MG63 (cell line): Measurements from ENCODE around the gene PDZD8. TPM values are rescaled to one million over a fixed set of nuclear protein-coding genes. Genes with fewer than 3 reads are reported as not detected.

Experiments
- DNase-seq: peaks from one replicate; pipeline ENCODE4 v3.0.0-alpha.2; 2020
- H3K27me3 ChIP-seq: fragments of 250-450 bp; sonication (Bioruptor Pico); 2 replicates; pipeline ENCODE4 v1.5.1; 2020; ENCODE audit warnings: mild to moderate bottlenecking, moderate library complexity
- H3K36me3 ChIP-seq: fragments of 250-450 bp; sonication (Bioruptor Pico); 2 replicates; pipeline ENCODE4 v1.5.1; 2020; ENCODE audit warnings: mild to moderate bottlenecking, moderate library complexity
- H3K4me3 ChIP-seq: fragments of 250-450 bp; sonication (Bioruptor Pico); 2 replicates; pipeline ENCODE4 v1.5.1; 2020; ENCODE audit warnings: mild to moderate bottlenecking, moderate library complexity
- H3K9me3 ChIP-seq: fragments of 250-450 bp; sonication (Bioruptor Pico); 2 replicates; pipeline ENCODE4 v1.5.1; 2020; ENCODE audit warnings: mild to moderate bottlenecking, moderate library complexity
- total RNA-seq: library from RNA; depleted of rRNA; stranded (reverse); fragments of >200 nt; shearing (Covaris generic); gene quantifications from 2 replicates; pipeline ENCODE4 v1.2.3, GENCODE V29; 2014; ENCODE audit warnings: low replicate concordance

Gene PDZD8
- total RNA-seq, 1 experiment from 2014 or later: 21.9 TPM

DNA sequence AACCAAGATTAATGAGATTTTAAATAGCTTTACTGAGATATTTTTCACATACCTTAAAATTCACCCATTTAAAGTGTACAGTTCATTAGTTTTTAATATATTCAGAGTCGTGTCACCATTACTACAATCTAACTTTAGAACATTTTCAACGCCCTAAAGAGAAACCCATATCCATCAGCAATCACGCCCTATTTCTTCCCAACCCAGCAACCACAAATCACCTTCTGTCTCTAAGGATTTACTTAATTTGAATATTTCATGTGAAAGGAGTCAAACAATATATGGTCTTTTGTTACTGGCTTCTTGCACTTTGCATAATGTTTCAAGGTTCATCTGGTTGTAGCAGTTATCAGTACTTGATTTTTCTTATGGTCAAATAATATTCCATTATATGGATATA is 25.1 kb upstream of the PDZD8 start:
- Histone ChIP-seq H3K4me3 (no peak overlapping the region), H3K27me3 (no peaks in the 10 kb centered on the region), H3K36me3 (no peaks in the 10 kb centered on the region), H3K9me3 (no peaks in the 10 kb centered on the region)
- DNase-seq: no peak

DNA sequence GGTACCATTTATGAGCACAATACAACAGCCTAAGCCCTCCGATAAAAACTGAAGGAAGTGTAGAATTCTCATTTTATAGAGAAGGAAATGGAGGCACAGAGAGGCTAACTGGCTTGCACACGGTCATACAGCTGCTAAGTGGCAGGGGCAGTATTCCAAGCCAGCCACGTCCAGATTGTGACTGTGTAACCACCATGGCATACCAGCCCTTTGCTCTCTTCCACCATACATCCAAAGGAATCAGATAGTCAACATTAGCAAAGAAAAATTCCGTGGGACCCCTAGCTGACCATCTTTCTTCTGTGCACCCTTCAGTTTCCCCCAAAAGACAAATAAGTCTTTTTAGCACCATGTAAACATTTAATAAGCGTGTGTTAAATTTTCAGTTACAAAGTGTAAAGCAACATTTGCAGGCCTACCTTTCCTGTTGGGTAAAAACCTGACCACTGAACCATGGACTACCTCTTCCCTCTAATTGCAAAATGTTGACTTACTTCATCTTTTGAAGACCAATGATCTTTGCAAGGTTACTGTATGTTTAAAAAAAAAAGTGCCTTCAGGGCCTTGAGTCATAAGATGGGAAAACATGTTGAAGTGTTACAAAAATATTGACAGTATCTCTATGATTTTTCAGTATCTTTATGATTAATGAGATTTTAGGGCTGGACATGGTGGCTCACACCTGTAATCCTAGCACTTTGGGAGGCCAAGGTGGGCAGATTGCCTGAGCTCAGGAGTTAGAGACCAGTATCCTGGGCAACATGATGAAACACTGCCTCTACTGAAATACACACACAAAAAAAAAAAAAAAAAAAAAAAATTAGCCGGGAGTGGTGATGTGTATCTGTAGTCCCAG is 24.3 kb upstream of the PDZD8 start:
- H3K4me3 ChIP-seq: no peak overlapping the region
- H3K9me3 ChIP-seq: no peaks in the 10 kb centered on the region
- H3K27me3 ChIP-seq: no peaks in the 10 kb centered on the region
- H3K36me3 ChIP-seq: no peaks in the 10 kb centered on the region
- no peak for DNase-seq

DNA sequence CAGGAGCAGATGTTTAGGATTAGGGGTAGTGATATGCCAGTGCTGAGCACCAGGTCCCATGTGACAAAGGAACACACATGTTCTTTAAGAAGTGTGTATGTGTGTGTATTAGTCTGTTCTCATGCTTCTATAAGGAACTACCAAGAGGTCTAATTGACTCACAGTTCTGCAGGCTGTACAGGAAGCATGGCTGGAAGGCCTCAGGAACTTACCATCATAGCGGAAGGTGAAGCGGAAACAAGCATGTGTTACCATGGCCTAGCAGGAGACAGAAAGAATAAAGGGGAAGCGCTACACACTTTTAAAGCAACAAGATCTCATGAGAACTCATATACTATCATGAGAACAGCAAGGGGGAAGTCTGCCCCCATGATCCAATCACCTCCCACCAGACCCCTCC is 22.8 kb upstream of the PDZD8 start:
- no peaks in the 10 kb centered on the region for H3K36me3 ChIP-seq
- DNase-seq: no peak
- no peaks in the 10 kb centered on the region for H3K9me3 ChIP-seq
- H3K27me3 ChIP-seq: no peaks in the 10 kb centered on the region
- no peak overlapping the region for H3K4me3 ChIP-seq

DNA sequence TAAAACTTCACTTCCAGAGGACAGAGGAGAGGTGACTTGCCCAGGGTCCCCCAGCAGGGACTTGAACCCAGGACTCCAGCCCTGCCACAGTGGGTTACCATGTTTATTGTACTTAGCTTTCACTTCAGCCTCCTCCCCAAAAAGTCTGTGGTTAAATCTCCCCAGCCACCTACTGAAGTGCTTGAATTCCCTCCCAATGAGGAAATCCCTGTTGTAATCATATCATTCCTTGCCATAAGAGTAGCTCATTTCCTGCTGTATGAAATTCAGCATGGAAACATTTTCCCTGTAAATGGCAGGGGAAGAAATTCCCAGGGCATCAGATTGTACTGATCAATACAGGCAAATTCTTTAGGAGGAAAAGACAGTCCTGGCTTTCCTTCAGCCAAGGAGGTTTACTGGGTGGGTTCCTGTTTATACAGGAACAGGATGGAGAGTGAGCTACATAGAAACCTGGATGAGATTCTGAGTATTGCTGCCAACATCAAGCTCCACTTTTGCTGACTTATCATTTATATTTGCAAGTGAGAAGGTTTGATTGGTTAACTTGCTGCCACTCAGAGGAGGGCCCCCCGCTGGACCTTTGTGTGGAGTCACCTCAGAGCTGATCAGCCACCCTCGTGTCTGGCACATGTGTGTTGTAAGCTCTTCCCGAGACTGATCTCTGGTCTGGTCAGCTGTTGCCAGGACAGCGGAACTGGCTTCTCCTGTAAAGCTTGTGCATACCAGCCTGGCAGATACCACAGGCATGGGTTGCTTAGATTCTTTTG is 16.4 kb upstream of the PDZD8 start:
- no peaks in the 10 kb centered on the region; the same call in 1 of the 2 replicates for H3K27me3 ChIP-seq
- peak; percentile 59 for DNase-seq
- peaks cover 6% of the 10 kb centered on the region; the same call in 1 of the 2 replicates for H3K9me3 ChIP-seq
- no peak overlapping the region for H3K4me3 ChIP-seq
- H3K36me3 ChIP-seq: no peaks in the 10 kb centered on the region

DNA sequence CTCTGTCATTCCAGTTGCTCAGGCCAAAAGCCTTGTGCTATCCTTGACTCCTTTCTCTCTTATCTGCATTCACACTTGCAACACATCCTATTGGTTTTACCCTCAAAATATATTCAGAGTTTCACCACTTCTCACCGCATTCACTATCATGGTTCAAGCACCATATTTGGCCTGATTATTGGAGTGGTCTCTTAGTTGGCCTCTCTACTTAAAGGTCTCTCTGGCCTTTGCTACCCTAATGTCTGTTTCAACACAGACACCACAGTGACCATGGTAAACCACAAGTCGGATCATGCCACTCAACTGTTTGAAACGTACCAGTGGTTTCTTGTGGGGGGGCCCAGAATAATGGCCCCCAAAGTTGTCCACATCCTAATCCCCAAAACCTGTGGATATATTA is 15.2 kb upstream of the PDZD8 start:
- Histone ChIP-seq H3K4me3 (no peak overlapping the region), H3K9me3 (peaks cover 6% of the 10 kb centered on the region; the same call in 1 of the 2 replicates), H3K27me3 (no peaks in the 10 kb centered on the region; the same call in 1 of the 2 replicates), H3K36me3 (no peaks in the 10 kb centered on the region)
- no peak for DNase-seq

DNA sequence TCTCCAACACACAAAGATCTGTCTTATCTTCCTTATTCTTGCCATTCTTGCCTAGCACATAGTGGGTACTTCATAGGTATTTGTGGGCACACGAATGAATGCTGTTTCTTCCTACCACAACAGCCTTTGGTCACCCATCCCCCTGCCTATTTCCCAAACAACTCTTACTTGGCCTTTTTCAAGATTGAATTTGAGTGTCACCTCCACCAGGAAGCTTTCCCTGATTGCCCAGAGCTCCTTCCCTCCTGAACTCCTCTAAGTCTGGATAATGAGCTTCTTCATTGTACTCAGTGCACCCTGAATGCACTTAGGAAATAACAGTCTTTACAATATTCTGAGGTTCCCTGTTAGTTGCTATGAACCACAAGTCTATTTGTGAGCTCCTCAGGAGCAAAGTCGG is 11.6 kb upstream of the PDZD8 start:
- Histone ChIP-seq H3K36me3 (no peaks in the 10 kb centered on the region), H3K9me3 (peaks cover 3% of the 10 kb centered on the region; the same call in 1 of the 2 replicates), H3K4me3 (no peak overlapping the region), H3K27me3 (no peaks in the 10 kb centered on the region; the same call in 1 of the 2 replicates)
- DNase-seq: no peak

DNA sequence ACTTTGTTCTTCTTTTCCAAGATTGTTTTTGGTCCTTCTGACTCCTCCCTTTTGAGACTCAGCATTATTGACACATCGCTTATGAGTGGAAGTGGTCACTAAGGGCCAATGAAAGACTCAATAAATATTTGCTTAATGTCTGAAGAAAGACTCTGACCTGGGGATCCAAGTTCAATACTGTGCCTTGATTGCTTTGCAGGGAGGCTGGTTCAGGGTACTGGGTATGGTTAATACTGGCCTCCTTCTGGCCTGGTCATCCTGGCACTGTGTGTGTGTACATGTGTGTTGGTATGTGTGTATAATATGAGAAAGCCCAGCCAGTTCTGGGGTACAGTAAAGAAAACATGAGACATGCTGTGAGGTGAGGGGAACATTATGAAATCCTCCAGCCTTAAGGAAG is 7.6 kb upstream of the PDZD8 start:
- Histone ChIP-seq H3K36me3 (no peaks in the 10 kb centered on the region), H3K9me3 (no peaks in the 10 kb centered on the region), H3K27me3 (no peaks in the 10 kb centered on the region; the same call in 1 of the 2 replicates), H3K4me3 (no peak overlapping the region)
- no peak for DNase-seq

DNA sequence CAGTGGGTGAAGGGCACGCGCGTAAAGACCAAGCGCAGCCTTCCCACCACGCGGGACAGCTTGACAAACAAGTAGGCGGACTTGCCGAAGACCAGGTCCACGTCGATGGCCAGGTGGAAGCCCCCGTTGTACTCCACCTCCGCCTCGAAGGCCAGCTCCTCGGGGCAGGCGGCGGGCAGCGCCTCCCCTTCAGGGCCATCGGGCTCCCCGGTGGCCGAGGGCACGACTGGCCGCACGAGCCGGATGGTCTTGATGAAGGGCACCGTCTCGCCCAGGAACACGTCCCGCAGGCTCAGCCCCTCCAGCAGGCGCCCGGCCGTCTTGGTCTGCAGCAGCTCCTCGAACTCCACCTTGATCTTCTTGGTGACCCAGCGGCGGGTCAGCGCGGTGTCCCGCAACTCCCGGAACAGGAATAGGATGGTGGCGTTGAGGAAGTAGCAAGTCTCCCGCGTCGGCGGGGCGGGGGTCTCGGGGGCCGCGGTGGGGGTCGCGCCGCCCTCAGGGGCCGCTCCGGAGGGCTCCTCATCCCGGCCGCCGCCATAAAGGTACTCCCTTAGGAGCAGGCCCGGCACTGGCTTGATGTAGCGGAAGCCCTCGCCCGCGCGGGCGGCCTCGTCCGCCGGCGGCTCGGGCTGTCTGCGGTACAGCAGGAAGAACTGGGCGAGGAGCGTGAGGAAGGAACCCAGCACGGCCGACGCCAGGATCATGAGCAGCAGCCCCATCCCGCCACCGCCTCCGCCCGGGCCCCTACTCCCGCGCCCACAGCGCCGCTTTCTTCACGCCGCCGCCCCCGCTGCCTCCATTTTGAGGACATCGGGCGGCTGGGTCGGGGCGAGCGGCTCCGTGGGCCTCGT is 507 bp downstream of the PDZD8 start:
- no peak for DNase-seq
- Histone ChIP-seq H3K27me3 (no peaks in the 10 kb centered on the region; the same call in 1 of the 2 replicates), H3K36me3 (peaks cover 11% of the 10 kb centered on the region; the same call in 1 of the 2 replicates), H3K9me3 (no peaks in the 10 kb centered on the region), H3K4me3 (peak overlapping the region; percentile 88)

DNA sequence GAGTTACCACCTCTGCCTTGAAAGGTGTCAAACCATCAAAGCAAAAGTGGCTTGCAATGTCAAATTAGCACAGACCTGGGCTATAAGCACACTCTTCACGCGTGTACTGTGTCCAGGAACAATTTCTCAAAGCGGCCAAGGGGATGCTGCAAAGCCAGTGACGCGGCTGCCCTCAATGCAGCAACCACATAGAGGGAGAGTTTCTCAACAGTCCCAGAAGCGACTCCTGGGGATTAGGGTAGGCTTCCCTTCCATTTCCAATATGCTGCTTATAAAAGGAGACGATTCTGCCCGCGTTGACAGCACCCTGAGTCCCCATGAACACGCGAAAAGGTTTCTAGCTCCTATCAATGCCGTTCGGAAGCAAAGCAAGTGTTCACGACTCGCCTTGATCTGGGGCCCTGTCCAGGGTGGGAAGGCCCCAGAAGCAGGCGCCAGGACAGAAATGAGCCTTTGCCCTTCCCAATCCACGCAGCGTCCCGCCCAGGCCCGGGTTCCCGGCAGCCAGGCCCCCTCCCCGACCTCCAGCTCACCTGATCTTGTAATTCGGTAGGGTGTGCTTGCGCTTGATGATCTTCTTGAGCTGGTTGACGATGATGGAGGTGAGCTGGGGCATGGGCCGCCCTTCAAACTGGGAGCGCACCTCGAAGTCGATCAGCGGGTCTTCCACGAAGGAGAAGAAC is 1.3 kb downstream of the PDZD8 start:
- Histone ChIP-seq H3K9me3 (no peaks in the 10 kb centered on the region), H3K27me3 (no peaks in the 10 kb centered on the region; the same call in 1 of the 2 replicates), H3K36me3 (peaks cover 11% of the 10 kb centered on the region; the same call in 1 of the 2 replicates), H3K4me3 (peak overlapping the region; percentile 88)
- no peak for DNase-seq

DNA sequence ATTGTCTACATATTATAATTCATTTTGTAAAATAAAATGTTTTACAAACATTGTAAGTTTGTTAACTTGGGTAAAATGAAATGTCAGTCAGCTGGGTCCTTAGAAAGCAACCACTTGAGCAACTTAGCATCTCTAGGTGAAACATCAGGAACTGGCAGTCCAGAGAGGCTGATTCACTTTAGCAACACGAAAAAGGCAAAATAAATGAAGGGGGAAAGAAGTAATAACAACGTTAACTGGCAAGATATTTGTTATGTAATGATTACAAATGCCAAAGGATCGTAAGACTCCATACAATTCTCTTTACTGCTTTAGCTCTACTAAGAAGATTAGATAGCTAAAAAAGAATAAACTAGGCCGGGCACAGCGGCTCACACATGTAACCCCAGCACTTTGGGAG is 5.0 kb downstream of the PDZD8 start:
- DNase-seq: no peak
- Histone ChIP-seq H3K27me3 (no peaks in the 10 kb centered on the region), H3K9me3 (no peaks in the 10 kb centered on the region), H3K4me3 (no peak overlapping the region), H3K36me3 (peaks cover 11% of the 10 kb centered on the region; the same call in 1 of the 2 replicates)

DNA sequence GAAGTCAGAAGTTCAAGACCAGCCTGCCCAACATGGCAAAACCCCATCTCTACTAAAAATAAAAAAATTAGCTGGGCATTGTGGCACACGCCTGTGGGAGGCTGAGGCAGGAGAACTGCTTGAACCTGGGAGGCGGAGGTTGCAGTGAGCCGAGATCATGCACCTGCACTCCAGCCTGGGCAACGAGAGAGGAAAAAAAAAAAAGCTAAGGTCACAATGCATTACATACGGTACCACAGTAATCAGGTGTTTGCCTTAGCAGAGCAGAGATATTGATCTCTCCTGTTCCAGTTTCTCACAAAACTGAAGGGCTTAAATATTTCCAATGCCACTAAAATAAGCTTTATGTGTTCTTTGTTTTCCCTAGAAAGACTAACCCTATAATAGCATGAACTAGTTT is 7.5 kb downstream of the PDZD8 start:
- Histone ChIP-seq H3K9me3 (no peaks in the 10 kb centered on the region), H3K36me3 (peaks cover 9% of the 10 kb centered on the region; the same call in 1 of the 2 replicates), H3K4me3 (no peak overlapping the region), H3K27me3 (no peaks in the 10 kb centered on the region)
- DNase-seq: no peak

DNA sequence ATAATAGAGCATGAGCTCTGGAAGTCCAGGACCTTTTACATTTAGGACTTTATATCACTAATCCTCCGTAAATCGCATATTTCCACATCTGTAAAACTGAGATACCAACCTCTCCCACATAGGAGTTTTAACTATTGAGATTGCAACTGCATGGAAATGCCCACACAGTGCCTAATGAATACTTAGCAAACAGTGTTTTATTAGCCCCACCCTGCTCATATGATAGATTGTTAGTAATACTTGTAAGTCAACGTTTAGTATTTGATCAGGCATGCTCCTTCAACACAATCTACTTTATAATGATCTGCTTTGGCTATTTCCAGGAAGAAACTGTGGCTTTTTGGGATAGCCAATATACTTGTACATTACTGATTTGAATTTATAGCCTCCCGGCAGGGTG is 8.5 kb downstream of the PDZD8 start:
- Histone ChIP-seq H3K9me3 (no peaks in the 10 kb centered on the region), H3K27me3 (no peaks in the 10 kb centered on the region), H3K4me3 (no peak overlapping the region), H3K36me3 (peaks cover 9% of the 10 kb centered on the region; the same call in 1 of the 2 replicates)
- no peak for DNase-seq

DNA sequence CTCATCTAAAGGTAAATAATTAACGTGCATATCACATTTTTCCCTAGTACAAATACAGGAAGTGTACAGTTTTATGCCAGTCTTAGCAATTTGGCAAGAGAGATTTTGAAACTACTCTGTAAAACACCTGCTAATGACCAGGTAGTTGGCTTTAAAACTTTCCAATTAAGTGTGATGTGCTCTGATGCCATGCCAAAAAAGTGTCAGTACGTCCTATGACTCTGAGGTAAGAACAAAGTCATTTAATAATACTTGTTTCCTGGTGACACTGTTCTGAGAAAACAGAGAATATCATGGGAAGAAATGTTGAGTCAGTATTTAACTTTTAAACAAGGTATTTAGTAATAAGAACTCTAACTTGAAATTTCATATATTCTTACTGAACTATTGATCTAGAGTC is 9.6 kb downstream of the PDZD8 start:
- no peaks in the 10 kb centered on the region for H3K36me3 ChIP-seq
- DNase-seq: no peak
- H3K9me3 ChIP-seq: no peaks in the 10 kb centered on the region
- H3K4me3 ChIP-seq: no peak overlapping the region
- no peaks in the 10 kb centered on the region for H3K27me3 ChIP-seq

DNA sequence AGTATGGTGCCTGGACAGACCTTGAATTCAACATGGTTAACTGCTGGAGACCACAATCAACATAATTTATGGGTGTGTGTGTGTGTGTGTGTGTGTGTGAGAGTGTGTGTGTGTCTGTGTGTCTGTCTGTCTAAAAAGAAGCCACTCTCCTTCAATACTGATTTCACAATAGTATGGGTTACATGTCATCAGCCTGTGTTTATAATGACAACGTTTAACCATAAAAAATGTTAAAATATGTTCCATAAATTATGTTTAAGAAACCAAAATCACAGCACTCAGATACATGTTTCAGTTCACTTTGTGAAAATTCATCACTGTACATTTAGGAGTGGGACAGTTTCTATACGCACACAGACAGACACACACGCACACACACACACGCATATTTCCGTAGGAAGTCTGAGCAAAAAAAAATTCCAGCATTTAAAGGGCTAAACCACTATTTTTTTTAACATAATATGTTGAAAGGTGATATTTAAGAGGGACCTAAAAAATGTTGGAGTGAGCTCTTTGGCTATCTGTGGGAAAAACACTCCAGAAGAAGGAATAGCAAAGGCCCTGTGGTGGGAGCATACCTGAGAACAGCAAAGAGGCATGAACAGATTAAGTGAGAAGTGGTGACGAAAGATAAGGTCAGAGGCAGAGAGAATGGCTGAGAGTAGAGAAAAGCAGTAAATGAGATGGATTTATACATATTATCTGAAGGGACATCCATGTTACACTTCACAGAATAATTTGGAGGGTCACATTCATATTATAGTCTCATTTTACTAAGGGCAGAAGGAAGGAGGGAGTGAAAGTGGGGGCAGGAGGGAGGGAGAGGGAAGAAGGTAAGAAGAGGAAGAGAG is 10.9 kb downstream of the PDZD8 start:
- Histone ChIP-seq H3K9me3 (no peaks in the 10 kb centered on the region), H3K4me3 (no peak overlapping the region), H3K27me3 (no peaks in the 10 kb centered on the region), H3K36me3 (no peaks in the 10 kb centered on the region)
- no peak for DNase-seq

DNA sequence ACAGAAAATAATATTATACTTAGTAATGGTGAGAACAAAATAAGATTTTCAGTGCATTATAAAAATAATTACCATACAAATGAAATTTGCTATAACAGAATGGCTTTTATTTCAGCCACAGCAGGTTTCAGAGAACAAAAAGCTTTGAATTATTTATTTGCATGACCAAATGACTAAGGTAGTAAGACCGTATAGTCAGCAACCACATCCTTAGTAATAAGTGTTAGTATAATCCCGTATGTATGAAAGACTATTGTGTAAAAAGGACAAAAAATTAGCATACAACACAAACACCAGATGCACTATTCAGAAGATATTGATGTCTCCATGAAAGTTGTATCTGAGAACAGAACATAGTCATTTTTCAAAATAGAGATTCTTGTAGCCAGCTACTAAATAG is 12.2 kb downstream of the PDZD8 start:
- no peaks in the 10 kb centered on the region for H3K36me3 ChIP-seq
- DNase-seq: no peak
- no peak overlapping the region for H3K4me3 ChIP-seq

More for the DNA sequence above, 12.2 kb downstream of the PDZD8 start:
- H3K9me3 ChIP-seq: no peaks in the 10 kb centered on the region
- no peaks in the 10 kb centered on the region for H3K27me3 ChIP-seq
